Measurements from ENCODE around the gene CCDC120.

The CCDC120 gene

GRCh38 chrX:49058794-49059193 lies at the start of gene CCDC120:
CCDC120 (plus strand) TSS chrX:49058999; CDS start chrX:49062042, 3,043 bp downstream.
- H3K4me1 ChIP-seq (ENCODE audit: low read length), result no peaks in the 10 kb centered on the region
- no peaks in the 10 kb centered on the region for H3K36me3 ChIP-seq (replicated peaks; ENCODE audit: insufficient read depth, low read length)
- H3F3A ChIP-seq (ENCODE audit: insufficient read depth, low read length), result no peaks in the 10 kb centered on the region
- H3K4me2 ChIP-seq (ENCODE audit: low read depth, low read length), result peak within 1 kb of the TSS; percentile 73
- DNase-seq, result peak; percentile 59
- peak within 1 kb of the TSS; percentile 44; the same call in 1 of the 2 replicates for H3K27ac ChIP-seq (ENCODE audit: low read length)
- no peaks in the 10 kb centered on the region for H3K9me2 ChIP-seq (replicated peaks; ENCODE audit: insufficient read depth, low read length)
- H2AFZ ChIP-seq (ENCODE audit: low read length), result peak within 1 kb of the TSS; percentile 61
- TF ChIP-seq EZH2 (optimal IDR thresholded peaks at IDR 0.05; ENCODE audit: low read depth, low read length) (no peak), CTCF (IDR thresholded peaks at IDR 0.05; ENCODE audit: low read length) (no peak), EZH2phosphoT487 (IDR thresholded peaks at IDR 0.05; ENCODE audit: low read length) (no peak)
- H4K20me1 ChIP-seq (ENCODE audit: insufficient read depth, low read length), result no peaks in the 10 kb centered on the region
- H3K79me2 ChIP-seq (ENCODE audit: low read length), result peaks cover 14% of the 10 kb centered on the region
- H3K9ac ChIP-seq (ENCODE audit: low read length), result peak within 1 kb of the TSS; percentile 65
- H3K4me3 ChIP-seq (ENCODE audit: low read length), result peak within 1 kb of the TSS; percentile 74
- no peaks in the 10 kb centered on the region for H3K9me3 ChIP-seq (replicated peaks; ENCODE audit: insufficient read depth, low read length)
- no peaks in the 10 kb centered on the region for H3K27me3 ChIP-seq (replicated peaks; ENCODE audit: insufficient read depth, low read length)

- H3K4me1 ChIP-seq (ENCODE audit: low read length), result no peaks in the 10 kb centered on the region
- no peak overlapping the region for H3K4me2 ChIP-seq (ENCODE audit: low read depth, low read length)
- no peak overlapping the region for H2AFZ ChIP-seq (ENCODE audit: low read length)
- no peaks in the 10 kb centered on the region for H4K20me1 ChIP-seq (ENCODE audit: insufficient read depth, low read length)
- H3K9me2 ChIP-seq (replicated peaks; ENCODE audit: insufficient read depth, low read length), result no peaks in the 10 kb centered on the region
- no peak overlapping the region for H3K4me3 ChIP-seq (ENCODE audit: low read length)
- no peak overlapping the region for H3K27ac ChIP-seq (ENCODE audit: low read length)
- DNase-seq, result no peak
- no peak for TF ChIP-seq EZH2phosphoT487 (IDR thresholded peaks at IDR 0.05; ENCODE audit: low read length)
- H3K27me3 ChIP-seq (replicated peaks; ENCODE audit: insufficient read depth, low read length), result no peaks in the 10 kb centered on the region
- H3K36me3 ChIP-seq (replicated peaks; ENCODE audit: insufficient read depth, low read length), result no peaks in the 10 kb centered on the region
- H3F3A ChIP-seq (ENCODE audit: insufficient read depth, low read length), result no peaks in the 10 kb centered on the region
- H3K79me2 ChIP-seq (ENCODE audit: low read length), result no peaks in the 10 kb centered on the region
- H3K9ac ChIP-seq (ENCODE audit: low read length), result no peak overlapping the region
- no peaks in the 10 kb centered on the region for H3K9me3 ChIP-seq (replicated peaks; ENCODE audit: insufficient read depth, low read length)
Observed at GRCh38 chrX:49019050-49019449, 39.7 kb upstream of the CCDC120 start.

- Histone ChIP-seq H4K20me1 (ENCODE audit: insufficient read depth, low read length) (no peaks in the 10 kb centered on the region), H2AFZ (ENCODE audit: low read length) (no peak overlapping the region), H3K4me3 (ENCODE audit: low read length) (no peak overlapping the region), H3K9me2 (replicated peaks; ENCODE audit: insufficient read depth, low read length) (no peaks in the 10 kb centered on the region), H3K4me2 (ENCODE audit: low read depth, low read length) (no peak overlapping the region), H3K36me3 (replicated peaks; ENCODE audit: insufficient read depth, low read length) (no peaks in the 10 kb centered on the region), H3K79me2 (ENCODE audit: low read length) (no peaks in the 10 kb centered on the region), H3K9ac (ENCODE audit: low read length) (no peak overlapping the region), H3K27me3 (replicated peaks; ENCODE audit: insufficient read depth, low read length) (no peaks in the 10 kb centered on the region), H3K27ac (ENCODE audit: low read length) (no peak overlapping the region), H3K4me1 (ENCODE audit: low read length) (no peaks in the 10 kb centered on the region), H3K9me3 (replicated peaks; ENCODE audit: insufficient read depth, low read length) (no peaks in the 10 kb centered on the region), H3F3A (ENCODE audit: insufficient read depth, low read length) (no peaks in the 10 kb centered on the region)
- TF ChIP-seq EZH2phosphoT487 (IDR thresholded peaks at IDR 0.05; ENCODE audit: low read length) (no peak), CTCF (IDR thresholded peaks at IDR 0.05; ENCODE audit: low read length) (no peak), EZH2 (optimal IDR thresholded peaks at IDR 0.05; ENCODE audit: low read depth, low read length) (no peak)
- no peak for DNase-seq
Observed at GRCh38 chrX:49019599-49020249, 39.1 kb upstream of the CCDC120 start.

GRCh38 chrX:49029876-49030275 lies 28.9 kb upstream of the CCDC120 start:
- Histone ChIP-seq H3K9me2 (replicated peaks; ENCODE audit: insufficient read depth, low read length) (no peaks in the 10 kb centered on the region), H2AFZ (ENCODE audit: low read length) (no peak overlapping the region), H3K27ac (ENCODE audit: low read length) (no peak overlapping the region), H4K20me1 (ENCODE audit: insufficient read depth, low read length) (no peaks in the 10 kb centered on the region), H3K4me2 (ENCODE audit: low read depth, low read length) (no peak overlapping the region), H3K9me3 (replicated peaks; ENCODE audit: insufficient read depth, low read length) (no peaks in the 10 kb centered on the region), H3K36me3 (replicated peaks; ENCODE audit: insufficient read depth, low read length) (no peaks in the 10 kb centered on the region), H3K4me3 (ENCODE audit: low read length) (no peak overlapping the region), H3K27me3 (replicated peaks; ENCODE audit: insufficient read depth, low read length) (no peaks in the 10 kb centered on the region), H3K9ac (ENCODE audit: low read length) (no peak overlapping the region), H3K4me1 (ENCODE audit: low read length) (no peaks in the 10 kb centered on the region), H3K79me2 (ENCODE audit: low read length) (no peaks in the 10 kb centered on the region), H3F3A (ENCODE audit: insufficient read depth, low read length) (no peaks in the 10 kb centered on the region)
- TF ChIP-seq EZH2phosphoT487 (IDR thresholded peaks at IDR 0.05; ENCODE audit: low read length) (no peak), EZH2 (optimal IDR thresholded peaks at IDR 0.05; ENCODE audit: low read depth, low read length) (no peak), CTCF (IDR thresholded peaks at IDR 0.05; ENCODE audit: low read length) (no peak)
- no peak for DNase-seq
